Astrocyte (in vitro differentiated cells and primary cell): Measurements from ENCODE around the gene TRIP10.

Experiments
- EZH2 ChIP-seq: IDR thresholded peaks from 2 replicates; pipeline ENCODE4 v1.6.1; 2012; ENCODE audit warnings: mild to moderate bottlenecking, low read length, inconsistent platforms; ENCODE audit not compliant: insufficient read depth
- TF ChIP-seq, protein P1 (sequence below): IDR thresholded peaks from 2 replicates; pipeline ENCODE4 v1.5.1; 2011; ENCODE audit warnings: low read depth, mild to moderate bottlenecking, inconsistent platforms, low read length, moderate library complexity; ENCODE audit not compliant: insufficient read depth

DNA sequence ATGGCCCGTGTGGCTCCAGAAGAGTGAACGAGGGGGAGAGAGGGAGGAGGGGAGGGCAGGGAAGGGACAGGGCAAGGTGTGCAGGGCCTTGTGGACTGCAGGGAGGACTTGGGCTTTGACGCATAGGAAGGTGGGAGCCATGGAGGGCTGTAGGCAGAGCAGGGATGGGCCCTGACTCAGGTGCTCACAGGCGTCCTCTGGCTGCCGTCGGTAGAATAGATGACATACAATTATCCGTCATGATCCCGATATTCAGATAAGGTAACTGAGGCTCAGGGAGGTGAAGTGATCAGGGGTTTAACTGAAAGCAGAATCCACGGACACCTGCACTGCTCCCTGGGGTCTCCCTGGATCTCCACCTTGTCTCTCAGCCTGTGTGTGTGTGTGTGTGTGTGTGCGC is 22.4 kb upstream of the TRIP10 start:
- TF ChIP-seq, protein P1, sequence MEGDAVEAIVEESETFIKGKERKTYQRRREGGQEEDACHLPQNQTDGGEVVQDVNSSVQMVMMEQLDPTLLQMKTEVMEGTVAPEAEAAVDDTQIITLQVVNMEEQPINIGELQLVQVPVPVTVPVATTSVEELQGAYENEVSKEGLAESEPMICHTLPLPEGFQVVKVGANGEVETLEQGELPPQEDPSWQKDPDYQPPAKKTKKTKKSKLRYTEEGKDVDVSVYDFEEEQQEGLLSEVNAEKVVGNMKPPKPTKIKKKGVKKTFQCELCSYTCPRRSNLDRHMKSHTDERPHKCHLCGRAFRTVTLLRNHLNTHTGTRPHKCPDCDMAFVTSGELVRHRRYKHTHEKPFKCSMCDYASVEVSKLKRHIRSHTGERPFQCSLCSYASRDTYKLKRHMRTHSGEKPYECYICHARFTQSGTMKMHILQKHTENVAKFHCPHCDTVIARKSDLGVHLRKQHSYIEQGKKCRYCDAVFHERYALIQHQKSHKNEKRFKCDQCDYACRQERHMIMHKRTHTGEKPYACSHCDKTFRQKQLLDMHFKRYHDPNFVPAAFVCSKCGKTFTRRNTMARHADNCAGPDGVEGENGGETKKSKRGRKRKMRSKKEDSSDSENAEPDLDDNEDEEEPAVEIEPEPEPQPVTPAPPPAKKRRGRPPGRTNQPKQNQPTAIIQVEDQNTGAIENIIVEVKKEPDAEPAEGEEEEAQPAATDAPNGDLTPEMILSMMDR: no peak
- no peak for TF ChIP-seq EZH2
